Loucy (cell line): ENCODE measurements around the gene LNPEP.

Experiments
- H2AFZ ChIP-seq: fragments of 200-600 bp; sonication (generic); 2 replicates; pipeline ENCODE4 v1.6.0; 2016; ENCODE audit warnings: antibody characterized with exemption, mild to moderate bottlenecking, low read length, moderate library complexity
- H3F3A ChIP-seq: fragments of 200-600 bp; 2 replicates; pipeline ENCODE4 v1.6.0; 2016; ENCODE audit warnings: antibody characterized with exemption, low read depth, mild to moderate bottlenecking
- H3K27me3 ChIP-seq: fragments of 200-600 bp; sonication (generic); 2 replicates; pipeline ENCODE4 v1.6.1; 2014; ENCODE audit warnings: low read length, mild to moderate bottlenecking; ENCODE audit not compliant: insufficient read depth, poor library complexity, severe bottlenecking
- H3K36me3 ChIP-seq: fragments of 200-600 bp; sonication (generic); 2 replicates; pipeline ENCODE4 v1.6.1; 2016; ENCODE audit warnings: low read length; ENCODE audit not compliant: insufficient read depth
- H3K4me1 ChIP-seq: fragments of 200-600 bp; sonication (generic); 2 replicates; pipeline ENCODE4 v1.5.1; 2014; ENCODE audit warnings: low read length, mild to moderate bottlenecking; ENCODE audit not compliant: insufficient read depth, poor library complexity, severe bottlenecking
- H3K4me2 ChIP-seq: fragments of 200-600 bp; sonication (generic); 2 replicates; pipeline ENCODE4 v1.6.0; 2014; ENCODE audit warnings: antibody characterized with exemption, low read length, low read depth, mild to moderate bottlenecking; ENCODE audit not compliant: poor library complexity, severe bottlenecking
- H3K4me3 ChIP-seq: fragments of 200-600 bp; sonication (generic); 2 replicates; pipeline ENCODE4 v1.5.1; 2014; ENCODE audit warnings: low read length, mild to moderate bottlenecking, mixed read lengths; ENCODE audit not compliant: poor library complexity, severe bottlenecking
- H3K79me2 ChIP-seq: fragments of 200-600 bp; sonication (generic); 2 replicates; pipeline ENCODE4 v1.6.1; 2014; ENCODE audit warnings: low read length; ENCODE audit not compliant: insufficient read depth
- H3K9ac ChIP-seq: fragments of 200-600 bp; sonication (generic); 2 replicates; pipeline ENCODE4 v1.6.0; 2014; ENCODE audit warnings: mild to moderate bottlenecking, low read depth, low read length, moderate library complexity; ENCODE audit not compliant: poor library complexity, severe bottlenecking
- H3K9me2 ChIP-seq: fragments of 200-600 bp; sonication (generic); replicated peaks from 2 replicates; pipeline ENCODE4 v1.6.1; 2016; ENCODE audit warnings: low read depth, low read length, mixed read lengths
- H3K9me3 ChIP-seq: fragments of 200-600 bp; sonication (generic); 2 replicates; pipeline ENCODE4 v1.6.1; 2014; ENCODE audit warnings: mild to moderate bottlenecking, antibody characterized with exemption, low read length, low read depth; ENCODE audit not compliant: insufficient read depth
- H4K20me1 ChIP-seq: fragments of 200-600 bp; sonication (generic); 2 replicates; pipeline ENCODE4 v1.6.0; 2014; ENCODE audit warnings: antibody characterized with exemption, low read length, mild to moderate bottlenecking; ENCODE audit not compliant: insufficient read depth, poor library complexity, severe bottlenecking
- EZH2phosphoT487 ChIP-seq: fragments of 200-600 bp; IDR thresholded peaks from 2 replicates; pipeline ENCODE4 v1.6.1; 2018; ENCODE audit warnings: antibody characterized with exemption, mild to moderate bottlenecking, moderate library complexity, borderline replicate concordance
- TF ChIP-seq, protein P1 (sequence below): fragments of 200-600 bp; sonication (generic); conservative IDR thresholded peaks from 2 replicates; pipeline ENCODE4 v1.5.1; 2014; ENCODE audit warnings: mild to moderate bottlenecking, antibody characterized with exemption, low read length

The LNPEP gene

GRCh38 chr5:96969366-96969765 is 33.5 kb downstream of the LNPEP start:
- H3K9me3 ChIP-seq = no peaks in the 10 kb centered on the region
- H4K20me1 ChIP-seq = peaks cover 6% of the 10 kb centered on the region
- no peaks in the 10 kb centered on the region for H3K36me3 ChIP-seq
- H3K4me3 ChIP-seq = no peak overlapping the region
- no peak overlapping the region for H2AFZ ChIP-seq
- H3K4me1 ChIP-seq = peaks cover 79% of the 10 kb centered on the region
- peak overlapping the region; percentile 39 for H3K9ac ChIP-seq
- TF ChIP-seq EZH2phosphoT487 = no peak
- TF ChIP-seq, protein P1, sequence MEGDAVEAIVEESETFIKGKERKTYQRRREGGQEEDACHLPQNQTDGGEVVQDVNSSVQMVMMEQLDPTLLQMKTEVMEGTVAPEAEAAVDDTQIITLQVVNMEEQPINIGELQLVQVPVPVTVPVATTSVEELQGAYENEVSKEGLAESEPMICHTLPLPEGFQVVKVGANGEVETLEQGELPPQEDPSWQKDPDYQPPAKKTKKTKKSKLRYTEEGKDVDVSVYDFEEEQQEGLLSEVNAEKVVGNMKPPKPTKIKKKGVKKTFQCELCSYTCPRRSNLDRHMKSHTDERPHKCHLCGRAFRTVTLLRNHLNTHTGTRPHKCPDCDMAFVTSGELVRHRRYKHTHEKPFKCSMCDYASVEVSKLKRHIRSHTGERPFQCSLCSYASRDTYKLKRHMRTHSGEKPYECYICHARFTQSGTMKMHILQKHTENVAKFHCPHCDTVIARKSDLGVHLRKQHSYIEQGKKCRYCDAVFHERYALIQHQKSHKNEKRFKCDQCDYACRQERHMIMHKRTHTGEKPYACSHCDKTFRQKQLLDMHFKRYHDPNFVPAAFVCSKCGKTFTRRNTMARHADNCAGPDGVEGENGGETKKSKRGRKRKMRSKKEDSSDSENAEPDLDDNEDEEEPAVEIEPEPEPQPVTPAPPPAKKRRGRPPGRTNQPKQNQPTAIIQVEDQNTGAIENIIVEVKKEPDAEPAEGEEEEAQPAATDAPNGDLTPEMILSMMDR = no peak
- no peaks in the 10 kb centered on the region for H3F3A ChIP-seq
- H3K79me2 ChIP-seq = peaks cover 100% of the 10 kb centered on the region
- H3K9me2 ChIP-seq = no peaks in the 10 kb centered on the region
- peak overlapping the region; percentile 12 for H3K4me2 ChIP-seq
- H3K27me3 ChIP-seq = no peaks in the 10 kb centered on the region

DNA sequence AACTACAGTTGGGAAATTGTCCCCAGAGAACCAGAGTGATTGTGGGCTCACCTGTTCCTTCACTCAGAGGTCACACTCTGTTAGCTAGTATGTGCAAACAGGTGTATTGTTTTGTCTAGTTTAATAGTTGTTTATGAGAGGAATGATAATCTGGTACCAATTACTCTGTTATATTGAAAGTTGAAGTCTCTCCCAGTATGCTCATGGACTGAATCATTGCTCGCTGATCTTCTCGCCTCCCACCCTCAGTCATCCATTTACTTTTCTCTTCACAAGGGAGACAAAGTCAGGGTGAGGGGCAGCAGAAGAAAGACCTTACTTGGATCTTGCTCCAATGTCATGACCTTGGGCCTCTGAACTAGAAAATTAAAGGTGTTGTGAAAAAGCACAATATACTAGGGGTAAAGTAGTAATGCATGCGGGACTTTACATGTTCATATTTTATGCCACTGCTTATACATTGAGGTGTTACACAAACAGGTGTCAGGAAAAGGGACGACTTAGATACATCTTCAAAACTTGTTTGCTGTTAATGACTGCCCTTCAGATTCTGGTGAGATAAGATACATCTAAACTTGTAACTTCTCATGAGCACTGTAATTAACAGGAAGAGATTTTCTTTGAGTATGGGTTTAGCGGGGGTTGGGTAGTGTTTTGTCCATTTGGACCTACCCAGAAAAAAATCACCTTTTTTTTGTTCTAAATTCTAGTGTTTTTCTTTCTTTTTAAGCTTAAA is 36.9 kb downstream of the LNPEP start:
- Histone ChIP-seq H3F3A (no peaks in the 10 kb centered on the region), H3K9ac (peak overlapping the region; percentile 64), H2AFZ (no peak overlapping the region), H3K27me3 (no peaks in the 10 kb centered on the region), H3K4me1 (peaks cover 83% of the 10 kb centered on the region), H3K9me3 (no peaks in the 10 kb centered on the region), H3K36me3 (no peaks in the 10 kb centered on the region), H3K4me3 (peak overlapping the region; percentile 58), H3K9me2 (no peaks in the 10 kb centered on the region), H3K4me2 (peak overlapping the region; percentile 79), H4K20me1 (peaks cover 6% of the 10 kb centered on the region), H3K79me2 (peaks cover 100% of the 10 kb centered on the region)
- no peak for TF ChIP-seq EZH2phosphoT487
- TF ChIP-seq, protein P1 = no peak

DNA sequence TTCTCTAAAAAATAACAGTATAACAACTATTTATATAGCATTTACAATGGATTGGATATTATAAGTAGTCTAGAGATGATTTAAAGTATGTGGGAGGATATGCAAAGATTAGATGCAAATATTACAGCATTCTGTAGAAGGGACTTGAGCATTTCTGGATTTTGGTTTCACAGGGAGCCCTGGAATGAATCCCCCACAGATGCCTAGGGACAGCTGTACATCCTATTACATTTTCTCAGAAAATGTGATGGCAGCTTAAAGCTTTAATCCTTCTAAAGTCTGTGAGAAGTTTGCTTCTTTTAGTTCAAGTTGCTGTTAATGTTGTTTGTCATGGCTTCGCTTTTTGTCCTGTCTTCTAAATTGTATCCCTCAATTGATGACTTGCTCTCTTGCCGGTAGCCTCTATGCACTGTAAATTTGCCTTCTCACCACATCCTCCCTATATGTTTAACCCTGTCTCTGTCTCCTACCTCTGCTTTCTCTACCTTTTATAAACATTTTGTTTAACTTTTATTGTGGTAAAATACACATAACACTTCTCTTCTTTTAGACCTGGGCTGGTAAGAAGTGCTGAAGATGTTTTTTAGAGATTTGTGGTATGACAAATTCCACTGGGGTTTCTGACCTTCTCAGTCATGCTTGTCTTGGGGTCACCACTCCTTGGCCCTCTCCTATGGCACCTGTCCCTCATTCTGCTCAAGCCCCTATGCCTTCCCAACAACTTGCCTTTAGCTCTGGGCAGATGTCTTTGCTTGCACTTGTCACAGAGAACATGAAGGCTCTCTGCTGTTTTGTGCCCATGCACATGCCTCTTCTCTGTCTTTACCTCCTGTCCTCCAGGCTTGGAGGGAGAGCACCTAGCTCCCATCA is 37.9 kb downstream of the LNPEP start:
- Histone ChIP-seq H3K4me2 (peak overlapping the region; percentile 79), H3K79me2 (peaks cover 100% of the 10 kb centered on the region), H4K20me1 (peaks cover 16% of the 10 kb centered on the region), H3K4me1 (peaks cover 78% of the 10 kb centered on the region), H3K9me3 (no peaks in the 10 kb centered on the region), H3K9ac (peak overlapping the region; percentile 64), H3K9me2 (no peaks in the 10 kb centered on the region), H3K4me3 (peak overlapping the region; percentile 58), H2AFZ (no peak overlapping the region), H3K27me3 (no peaks in the 10 kb centered on the region), H3K36me3 (no peaks in the 10 kb centered on the region), H3F3A (no peaks in the 10 kb centered on the region)
- TF ChIP-seq EZH2phosphoT487 = no peak
- TF ChIP-seq, protein P1 = no peak
